Activated B cell treated with CpG ODN at 0.5 μM for 24 hours (primary cell): Measurements from ENCODE around the gene LTBP2. TPM values are rescaled to one million over a fixed set of nuclear protein-coding genes. Genes with fewer than 3 reads are reported as not detected.

Source experiments
- ATAC-seq: fragments of 200-7000 bp; cut with Tn5 transposase; one replicate; pipeline ENCODE4 v1.10.0; 2021; ENCODE audit warnings: low read depth, mild to moderate bottlenecking, moderate library complexity
- CTCF ChIA-PET: fragments of 350-600 bp; sonication (Branson Sonifier 250); formaldehyde crosslinking; loops from one replicate; lab custom pipeline; 2021; ENCODE audit warnings: antibody characterized with exemption; lab: Charles Lee
- POLR2A ChIA-PET: fragments of 350-600 bp; sonication (Branson Sonifier 250); formaldehyde crosslinking; loops from one replicate; lab custom pipeline; 2021; ENCODE audit warnings: antibody characterized with exemption; lab: Charles Lee
- DNase-seq: peaks from one replicate; pipeline ENCODE4 v3.0.0; 2022
- H3K27ac Mint-ChIP-seq: one replicate; pipeline ENCODE4 v1.8.0; 2020; ENCODE audit warnings: mixed read lengths
- H3K27me3 Mint-ChIP-seq: one replicate; pipeline ENCODE4 v1.8.0; 2021; ENCODE audit warnings: mixed read lengths
- H3K36me3 Mint-ChIP-seq: one replicate; pipeline ENCODE4 v1.8.0; 2021; ENCODE audit warnings: low read depth, mixed read lengths
- H3K4me1 Mint-ChIP-seq: one replicate; pipeline ENCODE4 v1.8.0; 2021; ENCODE audit warnings: mixed read lengths
- H3K4me3 Mint-ChIP-seq: one replicate; pipeline ENCODE4 v1.8.0; 2020; ENCODE audit warnings: mild to moderate bottlenecking, mixed read lengths
- H3K9me3 Mint-ChIP-seq: one replicate; pipeline ENCODE4 v1.8.0; 2020; ENCODE audit warnings: mixed read lengths
- CTCF ChIP-seq: fragments of 200-600 bp; IDR thresholded peaks from one replicate; pipeline ENCODE4 v1.8.0; 2022; ENCODE audit warnings: antibody characterized with exemption, mild to moderate bottlenecking
- intact Hi-C: fragments of 100-400 bp; cut with micrococcal nuclease; formaldehyde crosslinking; loops from one replicate; pipeline ENCODE4 v1.15.1; 2024
- total RNA-seq: library from RNA; stranded (reverse); gene quantifications from 2 replicates; pipeline ENCODE4 v1.2.3, GENCODE V29; 2022

The LTBP2 gene
- total RNA-seq, 1 donor from 2014 or later, result 0.11 TPM

- H3K4me1 Mint-ChIP-seq, result peaks cover 13% of the 10 kb centered on the region
- ChIA-PET POLR2A (no interaction called here), CTCF (no interaction called here)
- ATAC-seq, result no peak
- no peaks in the 10 kb centered on the region for H3K36me3 Mint-ChIP-seq
- intact Hi-C loops, result no loop called here
- no peak for TF ChIP-seq CTCF
- H3K4me3 Mint-ChIP-seq, result no peak overlapping the region
- no peak for DNase-seq
- no peaks in the 10 kb centered on the region for H3K9me3 Mint-ChIP-seq
- H3K27ac Mint-ChIP-seq, result no peak overlapping the region
- peaks cover 18% of the 10 kb centered on the region for H3K27me3 Mint-ChIP-seq
These were observed 103.1 kb downstream of the LTBP2 start for GRCh38 chr14:74508844-74509428.

GRCh38 chr14:74508292-74508731, 103.7 kb downstream of the LTBP2 start:
- no peak for ATAC-seq
- Mint-ChIP-seq H3K4me3 (no peak overlapping the region), H3K36me3 (no peaks in the 10 kb centered on the region), H3K27me3 (peaks cover 17% of the 10 kb centered on the region), H3K27ac (no peak overlapping the region), H3K4me1 (peaks cover 13% of the 10 kb centered on the region), H3K9me3 (no peaks in the 10 kb centered on the region)
- TF ChIP-seq CTCF, result no peak
- CTCF ChIA-PET, result no interaction called here
- POLR2A ChIA-PET, result no interaction called here
- DNase-seq, result no peak
- intact Hi-C loops, result no loop called here

GRCh38 chr14:74507840-74508239, 104.2 kb downstream of the LTBP2 start:
- no peak for TF ChIP-seq CTCF
- Mint-ChIP-seq H3K9me3 (no peaks in the 10 kb centered on the region), H3K36me3 (no peaks in the 10 kb centered on the region), H3K4me1 (peaks cover 13% of the 10 kb centered on the region), H3K27me3 (peaks cover 14% of the 10 kb centered on the region), H3K27ac (no peak overlapping the region), H3K4me3 (no peak overlapping the region)
- DNase-seq, result no peak
- POLR2A ChIA-PET, result no interaction called here
- CTCF ChIA-PET, result no interaction called here
- intact Hi-C loops, result no loop called here
- no peak for ATAC-seq

- intact Hi-C loops, result no loop called here
- H3K4me1 Mint-ChIP-seq, result peaks cover 15% of the 10 kb centered on the region
- ATAC-seq (no peak), DNase-seq (no peak)
- H3K36me3 Mint-ChIP-seq, result no peaks in the 10 kb centered on the region
- H3K27me3 Mint-ChIP-seq, result peaks cover 14% of the 10 kb centered on the region
- H3K27ac Mint-ChIP-seq, result no peak overlapping the region
- H3K4me3 Mint-ChIP-seq, result no peak overlapping the region
- TF ChIP-seq CTCF, result no peak
- ChIA-PET POLR2A (no interaction called here), CTCF (no interaction called here)
- no peaks in the 10 kb centered on the region for H3K9me3 Mint-ChIP-seq
These were observed 105.0 kb downstream of the LTBP2 start for GRCh38 chr14:74507085-74507484.

GRCh38 chr14:74506411-74506851, 105.6 kb downstream of the LTBP2 start:
- no peak for DNase-seq
- H3K27me3 Mint-ChIP-seq, result peaks cover 14% of the 10 kb centered on the region
- no peaks in the 10 kb centered on the region for H3K9me3 Mint-ChIP-seq
- H3K36me3 Mint-ChIP-seq, result no peaks in the 10 kb centered on the region
- no peak for TF ChIP-seq CTCF
- ChIA-PET CTCF (no interaction called here), POLR2A (no interaction called here)
- peaks cover 15% of the 10 kb centered on the region for H3K4me1 Mint-ChIP-seq
- intact Hi-C loops, result no loop called here
- H3K27ac Mint-ChIP-seq, result no peak overlapping the region
- no peak overlapping the region for H3K4me3 Mint-ChIP-seq
- peak; percentile 71 for ATAC-seq
